ENCODE measurements around the gene COL23A1. TPM values are rescaled to one million over a fixed set of nuclear protein-coding genes. Genes with fewer than 3 reads are reported as not detected.

The COL23A1 gene
- total and polyA plus RNA-seq, 2 of the 8 experiments (the other 6 are each of a cell fraction or from before 2014, with no cell fraction given), result 3.1 to 4.7 TPM

DNA sequence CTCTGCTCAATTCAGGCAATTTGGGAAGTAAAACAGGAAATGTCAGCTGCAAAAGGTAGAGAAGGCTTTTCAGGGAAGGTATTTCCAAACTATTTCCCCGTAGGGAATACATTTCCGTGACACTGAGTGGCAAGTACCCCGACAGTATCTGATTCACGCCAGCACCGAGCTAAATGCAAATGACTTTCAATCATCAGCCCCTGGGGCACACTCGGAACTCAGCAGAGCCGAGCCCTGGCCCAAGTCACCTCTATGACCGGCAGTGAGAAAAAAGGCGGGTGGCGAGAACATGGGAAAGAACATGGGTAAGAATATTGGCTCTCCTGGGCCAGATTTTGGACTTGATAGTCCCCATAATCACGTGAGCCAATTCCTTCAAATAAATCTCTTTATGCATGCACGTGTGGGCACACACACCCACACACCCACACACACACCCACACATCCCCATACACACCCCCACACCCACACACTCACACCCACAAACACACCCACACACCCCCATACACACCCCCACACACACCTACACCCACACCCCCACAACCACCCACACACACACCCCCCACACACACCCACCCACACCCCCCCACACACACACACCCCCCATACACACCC is 43.0 kb downstream of the COL23A1 start:
- Histone ChIP-seq H3K4me2 (ENCODE audit: insufficient read depth in 1 of 2, low read depth in 2 of 2, low read length in 2 of 2) (no peak overlapping the region), H2AK5ac (ENCODE audit: low read depth, low read length) (no peak overlapping the region), H3K4ac (replicated peaks; ENCODE audit: insufficient read length, low read depth, low read length) (no peak overlapping the region), H3K56ac (replicated peaks; ENCODE audit: insufficient read length, low read depth, low read length) (no peak overlapping the region), H3K4me3 (ENCODE audit: extremely low read depth in 1 of 4, insufficient read depth in 2 of 4, low read depth in 3 of 4, low read length in 4 of 4) (no peak overlapping the region), H3K36me3 (ENCODE audit: control insufficient read depth in 2 of 4, insufficient read depth in 4 of 4, low read length in 3 of 4) (no peaks in the 10 kb centered on the region), H3K18ac (ENCODE audit: extremely low read depth, low read length) (peak overlapping the region; percentile 71; the same call in 1 of the 2 replicates), H3K23me2 (ENCODE audit: low read depth, low read length) (peaks cover 5% of the 10 kb centered on the region; the same call in 1 of the 2 replicates), H4K91ac (replicated peaks; ENCODE audit: insufficient read length, low read length) (no peak overlapping the region), H2AFZ (ENCODE audit: low read length) (no peak overlapping the region), H3K27me3 (replicated peaks in 1 of 4; ENCODE audit: control insufficient read depth in 3 of 4, extremely low read depth in 1 of 4, insufficient read depth in 3 of 4, low read length in 3 of 4) (no peaks in the 10 kb centered on the region), H3K14ac (ENCODE audit: insufficient read length) (no peak overlapping the region), H3K9me3 (ENCODE audit: insufficient read depth in 2 of 2, low read depth in 1 of 2, low read length in 1 of 2) (no peaks in the 10 kb centered on the region), H2BK12ac (ENCODE audit: low read depth, low read length) (no peak overlapping the region), H3K4me1 (replicated peaks in 1 of 4; ENCODE audit: control insufficient read depth in 3 of 4, insufficient read depth in 4 of 4, low read length in 3 of 4) (peaks cover 0 to 9% (median 5%) of the 10 kb centered on the region in 4 experiments; a peak in 5 of 7 replicates), H4K20me1 (replicated peaks in 1 of 2; ENCODE audit: control insufficient read depth in 1 of 2, insufficient read depth in 2 of 2, low read length in 2 of 2) (no peaks in the 10 kb centered on the region), H2BK5ac (ENCODE audit: low read depth, low read length) (no peak overlapping the region), H3K9ac (replicated peaks in 1 of 4; ENCODE audit: extremely low read depth in 1 of 4, low read depth in 3 of 4, low read length in 3 of 4) (no peak overlapping the region), H3K79me2 (ENCODE audit: control insufficient read depth in 1 of 2, insufficient read depth in 2 of 2, low read length in 2 of 2) (no peaks in the 10 kb centered on the region), H2BK20ac (ENCODE audit: low read length) (no peak overlapping the region; the same call in 1 of the 2 replicates), H3K27ac (ENCODE audit: low read depth, low read length) (no peak overlapping the region), H4K5ac (ENCODE audit: insufficient read length, low read depth, low read length) (no peak overlapping the region), H2BK15ac (ENCODE audit: low read length) (no peak overlapping the region), H3K79me1 (ENCODE audit: low read depth, low read length) (no peaks in the 10 kb centered on the region), H3K23ac (ENCODE audit: insufficient read length) (no peak overlapping the region), H2BK120ac (replicated peaks; ENCODE audit: low read depth, low read length) (no peak overlapping the region), H4K8ac (ENCODE audit: extremely low read depth, insufficient read depth, low read length) (no peak overlapping the region; the same call in 1 of the 2 replicates)
- 90% methylated on average over 12 of the region's 12 CpGs; no CpG with 5 or more reads in 1 of the 2 experiments for whole genome bisulfite sequencing, 2 experiments (ENCODE audit: extremely low coverage in 1 of 2, insufficient coverage in 1 of 2, insufficient read length in 1 of 2, insufficient replicate concordance in 2 of 2, low coverage in 1 of 2, low lambda C conversion rate in 2 of 2, missing lambda C conversion rate in 1 of 2)
- ChIA-PET POLR2A (ENCODE audit: partially characterized antibody) (interaction anchor here (1.1 kb wide), 1 partner anchor 342 kb away, joined by 3 read pairs; no protein-coding TSS in a partner anchor), CTCF (ENCODE audit: partially characterized antibody) (interaction anchor here (1.0 to 2.4 kb wide), 2 partner anchors 14 to 69 kb away, joined by 3 to 10 read pairs; no protein-coding TSS in a partner anchor)
- DNase-seq (ENCODE audit: low read depth in 1 of 2, low spot score in 2 of 2) (no peak), FAIRE-seq (no peak)
- TF ChIP-seq POLR2A (IDR thresholded peaks at IDR 0.05; ENCODE audit: control extremely low read depth in 1 of 2, low read depth in 2 of 2, low read length in 2 of 2), result no peak
- TF ChIP-seq SAP30 (IDR thresholded peaks at IDR 0.05; ENCODE audit: insufficient read depth, insufficient replicate concordance, low read length), result no peak
- TF ChIP-seq YY1 (IDR thresholded peaks at IDR 0.05; ENCODE audit: low read depth, low read length), result no peak
- TF ChIP-seq SP4 (IDR thresholded peaks at IDR 0.05; ENCODE audit: low read length), result no peak
- TF ChIP-seq SRF (IDR thresholded peaks at IDR 0.05; ENCODE audit: low read depth, low read length), result no peak
- TF ChIP-seq, protein P1, sequence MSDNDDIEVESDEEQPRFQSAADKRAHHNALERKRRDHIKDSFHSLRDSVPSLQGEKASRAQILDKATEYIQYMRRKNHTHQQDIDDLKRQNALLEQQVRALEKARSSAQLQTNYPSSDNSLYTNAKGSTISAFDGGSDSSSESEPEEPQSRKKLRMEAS (IDR thresholded peaks at IDR 0.05), result no peak
- TF ChIP-seq CREB1 (IDR thresholded peaks at IDR 0.05), result no peak
- TF ChIP-seq TEAD4 (IDR thresholded peaks at IDR 0.05; ENCODE audit: low read depth, low read length), result no peak
- no peak for TF ChIP-seq RAD21 (IDR thresholded peaks at IDR 0.05 in 1 of 2, conservative IDR thresholded peaks at IDR 0.05 in 1 of 2; ENCODE audit: low read depth in 2 of 2, low read length in 2 of 2)
- TF ChIP-seq SP1 (IDR thresholded peaks at IDR 0.05; ENCODE audit: low read depth, low read length), result no peak
- TF ChIP-seq CEBPB (IDR thresholded peaks at IDR 0.05; ENCODE audit: low read depth, low read length), result no peak
- TF ChIP-seq TAF7 (optimal IDR thresholded peaks at IDR 0.05; ENCODE audit: borderline replicate concordance, low read depth, low read length), result no peak
- TF ChIP-seq CTBP2 (IDR thresholded peaks at IDR 0.05; ENCODE audit: borderline replicate concordance, insufficient read depth, insufficient read length, low read length), result no peak
- no peak for TF ChIP-seq RXRA (IDR thresholded peaks at IDR 0.05; ENCODE audit: insufficient read depth, low read depth, low read length)

All from H1 (cell line).